ENCODE data around the gene AOPEP.

The AOPEP gene

DNA sequence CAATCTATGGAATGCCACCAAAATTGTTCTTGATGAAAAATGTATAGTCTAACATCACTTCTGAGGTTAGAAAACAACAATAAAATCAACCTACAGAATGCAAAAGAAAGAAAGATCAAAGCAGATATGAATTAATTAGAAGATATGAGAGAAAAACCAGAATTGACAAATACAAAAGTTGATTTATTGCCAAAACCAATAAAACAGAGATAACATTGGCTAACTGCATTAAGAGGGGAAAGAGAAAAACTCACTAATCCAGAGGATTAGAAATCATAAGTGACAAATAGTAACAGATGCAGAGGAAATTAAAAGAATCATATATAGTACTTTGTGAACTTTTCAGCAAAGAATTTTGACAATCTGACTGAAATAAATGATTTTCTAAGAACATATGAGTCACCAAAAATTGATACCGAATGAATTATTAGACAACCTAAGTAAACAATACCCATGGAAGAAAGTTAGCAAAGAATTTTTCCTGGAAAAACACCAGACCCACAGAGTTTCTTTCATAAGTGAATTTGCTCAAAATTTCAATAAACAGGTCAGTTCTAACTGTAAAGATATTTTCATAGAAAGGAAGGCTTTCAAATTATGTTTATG lies 167.7 kb downstream of the AOPEP start:
- DNase-seq (ENCODE audit: low read depth, low spot score): no peak

DNA sequence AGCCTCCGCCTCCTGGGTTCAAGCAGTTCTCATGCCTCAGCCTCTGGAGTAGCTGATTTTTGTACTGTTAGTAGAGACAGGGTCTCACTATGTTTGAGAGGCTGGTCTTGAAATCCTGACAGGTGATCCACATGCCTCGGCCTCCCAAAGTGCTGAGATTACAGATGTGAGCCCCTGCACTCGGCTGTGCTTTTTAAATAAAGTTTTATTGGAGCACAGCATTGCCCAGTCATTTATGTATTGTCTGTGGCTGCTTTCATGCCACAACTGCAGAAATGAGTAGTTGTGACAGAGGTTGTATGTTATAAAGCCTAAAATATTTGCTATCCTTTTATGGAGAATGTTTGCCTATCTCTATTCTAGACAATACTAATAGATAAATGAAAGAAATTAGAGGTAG lies 169.2 kb downstream of the AOPEP start:
- DNase-seq (ENCODE audit: low read depth, low spot score): no peak

DNA sequence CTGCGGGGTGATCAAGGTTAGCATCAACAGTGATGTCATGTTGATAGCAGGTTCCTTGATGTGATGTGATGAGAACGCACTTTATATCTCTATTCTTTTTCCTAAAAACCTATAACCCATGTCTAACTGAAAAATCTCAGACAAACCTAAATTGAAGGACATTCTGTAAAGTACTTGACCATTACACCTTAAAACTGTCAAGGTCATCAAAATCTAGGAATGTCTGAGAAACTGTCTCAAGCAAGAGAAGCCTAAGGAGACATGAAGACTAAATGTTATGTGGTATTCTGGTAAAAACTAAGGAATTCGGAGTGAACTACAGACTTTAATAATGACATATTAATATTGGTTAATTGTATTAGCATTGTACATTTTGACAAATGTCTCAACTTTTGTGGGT lies 170.0 kb downstream of the AOPEP start:
- no peak for DNase-seq (ENCODE audit: low read depth, low spot score)

DNA sequence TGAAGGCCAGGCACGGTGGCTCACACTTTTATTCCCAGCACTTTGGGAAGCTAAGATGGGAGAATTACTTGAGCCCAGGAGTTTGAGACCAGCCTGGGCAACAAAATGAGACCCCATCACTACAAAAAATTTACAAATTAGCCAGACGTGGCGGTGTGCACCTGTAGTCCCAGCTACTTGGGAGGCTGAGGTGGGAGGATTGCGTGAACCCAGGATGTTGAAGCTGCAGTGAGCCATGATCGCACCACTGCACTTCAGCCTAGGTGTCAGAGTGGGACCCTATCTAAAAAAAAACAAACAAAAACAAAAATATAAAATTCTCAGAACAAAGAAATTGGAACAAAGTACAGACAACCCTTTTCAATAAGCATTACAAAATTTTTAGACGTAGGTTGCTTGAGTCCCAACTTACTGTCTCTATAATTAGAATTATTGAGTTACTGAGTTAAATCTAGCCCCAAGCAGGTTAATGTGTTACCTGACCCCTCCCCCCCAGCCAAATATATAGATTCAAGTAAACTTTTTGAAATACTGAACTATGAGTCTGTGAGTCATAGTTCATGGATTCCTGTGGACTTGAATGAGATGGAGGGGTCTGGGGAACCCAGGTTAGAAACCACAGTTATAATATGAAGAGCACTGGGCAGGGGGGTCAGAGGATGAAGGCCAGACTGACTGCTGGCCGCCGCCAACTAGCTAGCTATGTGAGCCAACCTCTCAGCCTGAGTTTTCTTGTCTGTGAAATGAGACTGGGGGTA lies 173.1 kb downstream of the AOPEP start:
- DNase-seq (ENCODE audit: low read depth, low spot score): no peak

DNA sequence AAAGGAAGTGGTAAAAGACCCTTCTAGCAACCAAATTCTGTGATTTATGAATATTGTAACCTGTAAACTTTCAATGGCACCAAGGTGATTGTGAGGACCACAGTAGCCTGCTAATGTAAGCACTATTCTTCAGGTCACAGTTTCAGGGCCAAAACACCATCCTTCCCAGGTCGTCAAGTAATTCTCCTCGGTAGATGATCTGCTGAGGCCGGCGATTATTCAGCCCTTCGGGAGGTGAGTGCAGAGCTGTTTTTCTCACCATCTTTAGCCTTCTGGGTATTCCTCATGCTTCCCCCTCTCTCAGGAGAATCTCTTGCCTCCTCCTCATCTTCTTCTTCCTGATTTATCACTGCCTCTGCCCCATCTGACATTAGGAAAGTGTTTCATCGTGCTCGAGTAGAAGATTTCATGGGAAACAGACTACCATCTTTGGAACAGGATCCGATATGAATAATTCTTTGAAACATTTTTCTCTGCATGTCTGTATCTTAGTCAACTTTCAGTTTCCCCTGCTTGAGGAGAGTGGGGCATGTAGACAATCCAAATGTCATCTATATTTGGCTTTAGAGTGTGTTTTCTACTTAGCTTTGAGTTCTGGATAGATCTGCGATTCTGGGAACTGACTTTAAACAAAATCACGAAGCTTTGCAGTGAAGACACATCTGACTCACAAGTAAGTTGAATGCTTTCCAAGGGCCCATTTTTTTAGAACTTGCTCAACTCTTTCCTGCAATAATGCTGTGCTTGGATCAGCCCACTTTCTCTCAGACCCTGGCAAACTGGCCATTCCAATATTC lies 173.9 kb downstream of the AOPEP start:
- peak; percentile 45 for DNase-seq (ENCODE audit: low read depth, low spot score)

DNA sequence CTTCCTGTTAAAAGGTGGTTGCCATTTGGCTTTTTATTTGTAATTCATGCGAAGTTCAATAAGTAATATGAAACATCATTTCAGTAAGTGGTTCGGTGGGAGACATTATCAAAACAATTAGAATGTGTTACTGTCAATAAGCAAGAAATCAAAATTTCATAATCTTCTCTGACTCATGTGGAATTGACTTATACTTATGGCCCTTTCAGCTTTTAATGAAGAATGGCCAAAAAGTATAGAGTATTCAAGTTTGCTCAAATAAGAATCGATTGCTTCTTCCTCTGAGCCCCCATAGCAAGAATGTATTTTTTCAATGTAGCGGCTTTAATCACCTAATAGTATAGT lies 174.5 kb downstream of the AOPEP start:
- DNase-seq (ENCODE audit: low read depth, low spot score): no peak

DNA sequence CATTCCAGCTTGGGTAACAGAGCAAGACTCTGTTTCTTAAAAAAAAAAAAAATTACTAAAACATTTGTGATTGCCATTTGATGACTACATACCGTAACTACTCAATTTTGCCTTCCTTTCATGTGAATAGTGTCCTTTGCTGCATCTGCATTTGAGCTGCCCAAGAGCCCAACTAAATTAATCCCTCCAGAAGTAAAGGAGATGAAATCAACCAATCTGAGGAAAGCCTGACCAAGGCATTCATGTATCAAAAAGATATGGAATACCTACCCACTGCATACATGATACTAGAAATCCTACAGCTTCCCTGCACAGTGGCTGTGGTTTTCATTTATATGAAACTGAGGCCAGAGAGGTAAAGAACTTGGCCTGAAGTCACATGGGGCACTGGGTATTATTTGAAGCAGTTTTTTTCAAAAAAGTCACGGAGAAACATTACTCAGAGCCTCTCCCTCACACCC lies 177.5 kb downstream of the AOPEP start:
- DNase-seq (ENCODE audit: low read depth, low spot score): no peak

DNA sequence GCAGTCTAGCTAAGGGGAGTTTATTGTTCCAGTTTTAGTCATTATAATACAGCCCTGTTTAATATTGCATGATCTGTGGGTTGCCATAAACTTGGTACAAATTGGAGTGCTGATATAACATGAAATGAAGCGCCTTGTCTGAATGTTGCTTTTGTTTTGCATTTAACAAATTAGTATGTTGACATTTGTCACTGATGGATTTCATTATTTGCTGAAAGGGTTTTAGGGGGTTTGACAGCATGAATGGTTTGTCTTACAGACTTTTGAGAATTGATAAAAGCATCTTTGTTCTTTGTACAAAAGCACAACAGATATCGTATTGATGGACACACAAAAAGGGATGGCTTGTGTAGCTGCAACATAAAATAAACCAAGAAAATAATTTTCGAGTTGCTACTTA lies 178.3 kb downstream of the AOPEP start:
- no peak for DNase-seq (ENCODE audit: low read depth, low spot score)

DNA sequence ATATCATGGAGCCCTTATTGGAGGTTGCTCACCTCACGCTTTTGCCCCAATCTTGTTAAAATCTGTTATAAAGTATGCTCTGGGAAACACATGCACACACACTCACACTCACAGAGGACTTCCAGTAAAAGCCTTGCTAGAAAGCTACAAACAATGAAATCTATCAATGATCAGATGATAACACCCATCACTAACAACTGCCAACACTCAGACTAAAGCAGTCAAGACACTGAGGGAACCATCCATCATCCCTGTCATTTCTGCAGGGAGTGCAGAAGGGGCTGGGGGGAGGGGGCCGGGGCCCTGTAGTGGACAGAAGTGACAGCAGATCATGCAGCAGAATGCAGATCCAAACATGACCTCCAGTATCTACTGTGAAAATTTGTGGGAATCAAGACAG lies 179.1 kb downstream of the AOPEP start:
- no peak for DNase-seq (ENCODE audit: low read depth, low spot score)

DNA sequence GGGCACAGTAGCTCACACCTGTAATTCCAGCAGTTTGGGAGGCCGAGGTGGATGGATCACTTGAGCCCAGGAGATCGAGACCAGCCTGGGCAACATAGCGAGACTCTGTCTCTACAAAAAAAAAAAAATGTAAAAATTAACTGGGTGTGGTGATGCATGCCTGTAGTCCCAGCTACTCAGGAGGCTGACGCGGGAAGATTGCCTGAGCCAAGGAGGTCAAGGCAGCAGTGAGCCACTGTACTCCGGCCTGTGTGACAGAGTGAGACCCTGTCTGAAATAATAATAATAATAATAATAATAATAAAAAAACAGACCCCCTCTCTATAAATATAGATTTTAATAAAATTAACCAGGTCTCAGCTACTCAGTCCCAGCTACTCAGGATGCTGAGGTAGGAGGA lies 179.7 kb downstream of the AOPEP start:
- no peak for DNase-seq (ENCODE audit: low read depth, low spot score)

DNA sequence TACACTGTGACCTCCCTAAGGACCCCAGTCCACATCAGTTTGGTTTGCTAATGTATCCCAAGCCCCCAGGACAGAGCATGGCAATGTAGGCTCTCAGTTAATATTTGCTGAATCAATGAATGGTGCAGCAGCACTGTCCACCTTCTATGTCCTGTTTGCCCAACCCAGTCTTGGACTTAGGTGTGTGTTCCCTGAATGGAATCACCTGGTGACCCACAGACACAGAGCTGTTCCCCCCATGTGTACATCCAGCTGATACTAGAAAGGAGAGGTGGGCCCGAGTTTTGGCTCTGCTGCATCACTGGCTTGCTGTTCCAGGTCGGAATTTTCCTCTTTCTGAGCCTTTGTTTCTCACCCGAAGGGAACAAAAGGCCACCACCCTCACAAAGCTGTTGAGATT lies 180.2 kb downstream of the AOPEP start:
- DNase-seq (ENCODE audit: low read depth, low spot score): no peak

DNA sequence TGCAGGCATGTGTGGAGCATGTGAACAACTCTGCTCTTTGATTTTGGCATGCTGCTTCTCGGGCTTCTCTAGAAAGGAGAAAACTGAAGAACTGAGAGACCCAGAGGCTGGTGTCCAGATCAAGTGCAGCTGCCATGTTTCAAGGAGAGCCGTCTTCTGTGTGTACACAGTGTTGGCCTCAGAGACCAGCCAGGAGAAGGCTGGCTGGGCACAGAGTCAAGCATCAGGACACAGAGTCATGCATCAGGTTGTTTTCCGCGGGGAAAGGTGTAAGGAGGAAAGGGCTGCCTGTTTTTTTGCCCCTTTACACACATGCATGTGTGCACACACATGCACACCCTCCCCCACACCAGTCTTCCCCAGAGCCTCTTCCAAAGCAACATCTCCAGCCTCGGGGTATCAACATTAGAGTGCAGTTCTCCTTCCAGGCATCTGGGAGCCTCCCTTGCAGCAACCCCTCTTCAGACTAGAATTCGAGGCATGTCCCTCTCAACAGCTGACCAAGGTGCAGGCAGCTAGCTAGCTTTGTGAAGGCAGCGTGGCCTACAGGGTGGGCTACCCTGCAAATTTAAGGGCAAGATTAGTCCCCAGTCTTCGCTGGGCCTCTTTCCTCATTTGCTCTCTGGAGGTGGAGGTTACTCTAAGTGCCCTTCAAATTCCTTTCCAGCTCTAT lies 180.9 kb downstream of the AOPEP start:
- no peak for DNase-seq (ENCODE audit: low read depth, low spot score)

DNA sequence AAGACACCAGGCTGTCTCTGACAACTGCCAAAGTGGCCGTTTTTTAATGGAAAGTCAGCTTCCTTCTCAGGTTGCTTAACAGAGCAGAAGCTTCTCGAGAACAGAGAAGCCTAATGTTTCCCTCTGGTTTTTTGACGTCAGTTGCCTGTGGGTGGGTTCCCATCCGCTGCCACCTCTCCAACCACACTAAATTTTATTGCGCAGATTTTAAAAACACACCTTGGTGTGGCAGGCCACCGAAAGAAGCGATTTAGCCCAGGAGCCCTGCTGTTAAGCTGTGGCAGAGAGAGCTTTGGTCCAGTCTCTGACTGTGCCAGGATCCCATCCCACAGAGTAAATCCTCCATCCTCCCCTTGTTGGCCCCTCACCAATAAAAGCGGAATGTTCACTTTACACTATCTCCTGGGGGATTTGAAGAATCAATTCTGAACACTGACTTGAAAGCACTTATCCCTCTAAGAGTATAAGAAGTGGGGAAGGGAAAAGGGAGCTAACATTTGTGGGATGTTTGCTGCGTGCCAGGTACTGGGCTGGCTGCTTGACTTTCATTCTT lies 181.6 kb downstream of the AOPEP start:
- no peak for DNase-seq (ENCODE audit: low read depth, low spot score)

DNA sequence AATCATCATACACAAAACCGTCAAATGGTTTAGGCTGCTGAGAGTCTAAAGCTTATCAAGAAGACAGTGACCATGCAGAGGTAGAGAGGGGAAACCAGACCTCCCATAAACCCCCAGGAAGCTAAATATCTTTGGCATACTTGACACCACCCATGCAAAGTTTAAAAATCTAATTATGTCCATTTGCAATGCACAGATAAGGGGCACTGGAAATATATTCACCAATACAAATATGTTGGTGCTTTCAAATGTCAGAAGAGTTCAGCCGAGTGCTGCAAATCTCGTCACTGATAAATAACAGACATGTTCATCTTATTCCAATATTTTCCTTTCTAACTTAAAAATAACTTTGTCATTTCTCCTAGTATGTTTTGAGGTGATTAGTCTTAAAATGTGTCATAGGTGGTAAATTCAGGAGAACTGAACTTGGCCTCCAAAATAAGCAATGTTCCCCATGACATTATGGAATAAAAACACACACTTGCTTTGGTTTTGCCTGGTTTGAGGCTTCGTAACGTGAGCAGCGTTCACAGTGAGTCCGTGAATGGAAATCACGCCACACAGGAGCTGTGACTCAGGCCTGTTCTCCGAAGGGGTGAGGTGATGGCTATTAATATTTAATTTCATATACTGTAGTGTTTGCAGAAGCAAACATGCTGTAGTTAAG lies 182.2 kb downstream of the AOPEP start:
- DNase-seq (ENCODE audit: low read depth, low spot score): no peak

DNA sequence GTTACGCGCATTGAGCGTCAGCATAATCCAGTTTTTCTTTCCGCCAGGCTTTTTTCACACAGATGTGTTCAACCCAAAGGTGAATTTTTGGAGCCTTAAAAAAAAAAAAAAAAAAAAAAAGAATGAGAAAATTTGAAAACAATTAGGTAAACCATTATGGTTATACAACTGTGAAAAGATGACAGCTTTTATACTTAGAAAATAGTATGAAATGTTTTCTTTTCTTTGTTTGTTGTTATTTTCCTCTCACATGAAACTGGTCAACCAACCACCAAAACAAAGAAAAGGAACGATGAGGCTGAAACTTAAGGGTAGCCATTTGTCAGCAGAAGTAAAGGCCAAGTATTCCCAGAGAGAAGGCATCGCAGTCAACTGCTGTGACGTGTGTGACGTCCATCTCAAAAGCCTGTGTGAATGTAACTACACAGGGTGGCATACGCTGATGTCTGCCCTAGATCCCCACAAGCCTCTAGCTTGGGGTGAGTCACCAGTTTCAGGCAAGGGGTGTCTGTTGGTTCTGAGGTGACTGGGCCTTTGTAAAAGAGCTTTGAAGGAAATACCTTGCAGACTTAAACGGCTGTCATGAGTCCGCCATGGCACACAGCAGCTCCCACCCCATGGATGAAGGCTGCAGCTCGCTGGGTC lies 182.9 kb downstream of the AOPEP start:
- no peak for DNase-seq (ENCODE audit: low read depth, low spot score)

DNA sequence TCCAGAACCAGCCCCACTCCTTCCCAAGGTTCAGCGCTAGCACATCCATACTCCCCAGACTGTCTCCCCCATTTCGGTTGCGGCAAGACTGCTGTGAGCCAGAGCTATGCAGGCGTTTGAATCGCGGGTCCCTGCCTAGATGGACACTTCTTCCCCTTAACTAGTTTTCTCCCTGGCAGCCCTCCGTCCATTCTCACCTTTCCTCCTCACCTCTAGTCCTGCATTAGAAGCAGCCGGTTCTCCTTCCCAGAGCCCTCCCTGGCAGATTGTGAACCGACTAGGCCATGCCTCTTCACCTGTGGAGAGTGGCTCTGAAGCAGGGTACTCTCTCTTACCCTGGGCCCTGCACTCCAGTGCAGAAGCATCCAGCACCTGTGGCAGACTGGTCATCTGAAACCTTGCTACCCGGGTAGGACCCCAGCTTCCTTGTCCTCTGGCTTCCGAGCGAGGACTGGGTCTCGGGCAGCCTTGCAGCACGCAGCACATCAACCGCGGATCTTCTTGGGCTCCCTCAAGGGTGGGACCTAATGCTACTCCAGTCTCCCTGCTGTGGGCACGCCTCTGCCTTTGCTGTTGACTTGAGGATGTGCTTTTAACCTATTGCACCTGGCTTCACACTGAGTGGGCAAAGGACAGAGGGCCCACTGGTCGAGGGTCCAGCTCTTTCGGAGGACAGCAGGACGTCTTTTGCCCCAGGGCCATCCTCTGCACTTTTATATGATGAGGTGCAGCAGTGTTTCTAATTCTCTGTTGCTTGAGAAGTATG lies 183.6 kb downstream of the AOPEP start:
- DNase-seq (ENCODE audit: low read depth, low spot score): no peak

DNA sequence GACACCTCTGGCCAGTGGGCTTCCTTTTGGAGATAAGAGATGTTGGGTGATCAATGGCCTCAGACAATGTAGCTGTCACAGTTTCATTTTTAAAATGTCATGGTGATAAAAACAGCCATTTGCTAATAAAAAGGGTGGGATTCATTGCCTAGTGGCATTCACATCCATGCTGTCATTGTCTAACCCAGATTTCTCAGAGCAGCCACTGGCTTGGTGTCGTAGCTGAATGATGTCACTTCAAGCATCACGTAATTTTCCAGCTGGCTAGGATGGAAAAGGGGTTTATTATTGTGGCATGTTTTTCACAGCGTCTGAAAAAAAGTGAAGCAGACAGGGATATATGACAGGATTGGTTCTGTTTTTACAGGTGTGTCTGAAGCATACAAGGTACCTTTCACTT lies 184.7 kb downstream of the AOPEP start:
- no peak for DNase-seq (ENCODE audit: low read depth, low spot score)

DNA sequence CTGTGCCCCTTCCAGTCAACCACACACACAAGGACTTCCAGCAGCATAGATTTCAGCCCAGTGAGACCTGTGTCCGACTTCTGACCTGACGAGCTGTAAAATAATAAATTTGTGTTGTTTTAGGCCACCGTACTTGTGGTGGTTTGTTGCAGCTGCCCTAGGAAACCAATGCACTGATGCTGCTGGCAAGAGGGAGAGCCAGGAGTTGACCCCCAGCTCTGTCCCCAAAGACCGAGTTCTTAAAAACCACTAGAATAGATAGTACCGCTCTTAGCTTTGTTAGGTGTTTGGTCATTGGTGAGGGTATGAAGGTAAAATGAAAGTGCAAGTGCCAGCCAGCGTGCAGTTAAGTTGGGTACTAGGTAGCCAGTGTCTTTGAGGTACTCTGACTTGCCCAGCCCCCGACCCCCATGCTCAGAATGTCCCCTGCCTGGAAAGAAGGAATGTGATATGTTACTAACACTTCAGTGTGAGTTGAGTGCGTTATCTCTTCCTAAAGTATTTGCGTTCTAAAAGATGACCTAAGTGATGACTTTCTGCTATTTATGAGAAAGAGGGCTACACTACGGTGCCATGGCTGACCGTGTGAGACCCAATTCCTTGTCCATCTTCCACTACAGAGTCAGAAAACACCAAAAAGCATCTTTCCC lies 185.6 kb downstream of the AOPEP start:
- DNase-seq (ENCODE audit: low read depth, low spot score): no peak

DNA sequence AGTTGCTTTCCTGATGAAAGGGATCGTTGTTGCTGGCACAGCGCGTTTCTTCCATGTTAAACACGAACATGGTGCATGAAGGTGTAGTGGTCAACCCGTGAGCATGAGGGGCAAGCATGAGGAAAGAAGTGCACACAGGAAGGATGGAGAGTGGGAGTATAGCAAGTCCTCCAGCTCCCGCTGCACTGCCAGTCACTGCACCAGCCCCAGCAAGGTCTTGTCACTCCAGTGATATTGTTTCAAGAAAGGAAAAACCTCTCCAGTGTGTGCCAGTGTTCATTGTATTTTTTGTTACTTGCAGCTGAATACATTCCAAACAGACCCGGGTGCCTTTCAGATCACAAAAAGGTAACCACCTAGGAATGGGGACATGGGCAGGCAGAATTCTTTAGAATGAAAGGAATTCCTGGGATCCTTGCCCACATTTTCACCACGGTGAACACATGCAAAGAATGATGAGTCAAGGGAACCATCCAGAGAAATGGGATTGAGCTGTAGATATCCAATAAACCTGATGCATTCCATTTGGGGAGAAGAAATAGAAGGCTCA lies 186.3 kb downstream of the AOPEP start:
- DNase-seq (ENCODE audit: low read depth, low spot score): no peak

All from smooth muscle cell of the brain vasculature (primary cell).